GM15510 (cell line): ENCODE data around the gene RCE1.

ENCODE experiments used
- POLR2A ChIP-seq: IDR thresholded peaks from 3 replicates; pipeline ENCODE4 v1.6.1; 2011; ENCODE audit warnings: borderline replicate concordance; ENCODE audit not compliant: insufficient read length; ENCODE audit errors: extremely low read depth

Gene RCE1

DNA sequence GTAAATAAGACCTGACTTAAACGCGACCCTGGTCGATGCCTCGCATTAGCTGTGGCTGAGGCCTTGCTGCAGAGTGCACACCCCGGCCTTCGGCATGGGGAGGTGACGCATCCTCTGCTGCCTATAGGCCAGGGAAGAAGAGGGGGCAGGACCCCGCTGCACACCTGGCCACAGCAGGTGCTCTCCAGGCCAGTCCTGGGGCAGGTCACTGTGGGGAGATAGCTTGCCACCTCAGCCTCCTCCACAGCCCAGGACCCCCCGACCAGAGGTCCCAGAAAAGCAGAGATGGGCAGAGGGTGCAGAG is 26.3 kb downstream of the RCE1 start:
- no peak for TF ChIP-seq POLR2A

DNA sequence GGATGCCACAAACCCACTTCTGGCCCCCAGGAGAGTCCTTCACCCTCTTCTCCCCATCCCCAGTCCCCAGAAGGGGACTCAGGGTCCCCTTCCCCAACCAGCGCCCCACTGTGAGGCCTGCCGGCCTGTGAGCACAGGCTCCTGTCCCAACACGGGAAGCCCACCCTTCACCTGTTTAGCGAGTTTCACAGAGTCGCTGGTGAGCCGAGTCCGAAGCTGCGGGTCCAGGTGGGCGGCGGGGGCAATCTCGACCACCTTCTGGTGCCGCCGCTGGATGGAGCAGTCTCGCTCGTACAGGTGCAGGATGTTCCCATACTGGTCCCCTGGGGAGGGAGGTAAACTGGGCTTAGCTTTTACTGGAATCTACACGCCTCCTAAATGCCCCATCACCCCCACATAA is 26.9 kb downstream of the RCE1 start:
- TF ChIP-seq POLR2A: no peak

DNA sequence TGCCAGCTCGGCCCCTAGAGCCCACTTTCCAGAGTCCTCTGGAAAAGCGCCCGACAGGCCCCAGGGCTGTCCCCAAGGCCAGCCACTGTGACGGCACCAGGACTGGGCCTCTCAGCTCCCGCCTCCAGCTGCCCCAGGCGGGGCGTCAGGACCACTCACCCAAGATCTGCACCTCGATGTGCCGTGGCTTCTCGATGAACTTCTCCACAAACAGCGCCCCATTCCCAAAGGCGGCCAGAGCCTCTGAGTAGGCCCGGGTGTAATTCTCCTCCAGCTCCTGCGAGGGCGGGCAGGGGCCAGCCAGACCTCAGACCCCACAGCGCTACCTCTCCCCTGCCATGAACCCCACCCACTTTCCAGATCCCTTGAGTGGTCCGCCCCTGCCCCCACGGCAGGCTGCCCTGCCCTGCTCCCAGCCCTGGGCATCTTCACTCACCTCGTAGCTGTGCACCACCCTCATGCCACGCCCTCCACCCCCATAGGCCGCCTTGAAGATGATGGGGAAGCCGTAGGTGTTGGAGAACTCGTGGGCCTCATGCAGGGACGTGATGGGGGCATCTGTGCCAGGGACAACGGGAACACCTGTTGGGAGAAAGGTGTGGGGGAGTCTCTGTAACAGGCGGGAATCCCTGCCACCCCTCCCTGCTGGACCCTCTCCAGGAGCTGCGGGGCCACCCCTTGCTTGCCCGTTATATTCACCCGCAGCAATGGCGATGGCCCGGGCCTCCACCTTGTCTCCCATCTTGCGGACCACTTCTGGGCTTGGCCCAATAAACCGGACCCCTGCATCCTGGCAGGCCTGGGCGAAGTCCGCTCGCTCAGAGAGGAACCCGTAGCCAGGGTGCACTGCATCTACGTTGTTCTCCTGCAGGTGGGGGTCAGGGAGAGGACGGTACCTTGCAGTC is 27.6 kb downstream of the RCE1 start:
- TF ChIP-seq POLR2A: no peak

DNA sequence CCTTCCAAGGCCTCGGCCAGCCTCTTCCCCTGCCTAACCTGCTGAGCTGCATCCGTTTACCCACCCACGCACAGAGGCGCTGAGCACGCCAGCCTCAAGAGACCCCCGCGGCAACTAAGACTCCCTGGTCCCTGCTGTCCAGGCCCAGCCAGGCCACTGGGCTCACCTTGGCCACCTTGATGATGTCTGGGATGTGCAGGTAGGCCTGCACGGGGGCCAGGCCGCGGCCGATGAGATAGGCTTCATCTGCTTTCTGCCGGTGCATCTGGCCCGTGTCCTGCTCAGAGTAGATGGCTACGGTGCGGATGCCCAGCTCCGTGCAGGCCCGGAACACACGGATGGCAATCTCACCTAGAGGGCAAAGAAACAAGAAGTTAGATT is 28.3 kb downstream of the RCE1 start:
- no peak for TF ChIP-seq POLR2A

DNA sequence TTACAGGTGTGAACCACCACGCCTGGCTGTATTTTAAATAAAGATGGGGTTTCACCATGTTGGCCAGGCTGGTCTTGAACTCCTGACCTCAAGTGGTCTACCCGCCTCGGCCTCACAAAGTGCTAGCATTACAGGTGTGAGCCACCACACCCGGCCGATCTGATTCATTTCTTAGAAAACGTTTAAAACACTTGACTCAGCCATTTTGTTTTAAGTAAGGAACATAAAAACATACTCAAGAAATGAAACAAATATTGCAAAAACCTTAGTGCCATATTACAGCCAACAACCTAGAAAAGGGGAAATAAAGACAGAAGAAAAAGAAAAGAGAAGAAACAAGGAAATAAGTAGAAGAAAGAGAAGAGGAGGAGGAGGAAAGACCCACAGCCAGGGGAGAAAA is 31.0 kb downstream of the RCE1 start:
- TF ChIP-seq POLR2A: no peak

DNA sequence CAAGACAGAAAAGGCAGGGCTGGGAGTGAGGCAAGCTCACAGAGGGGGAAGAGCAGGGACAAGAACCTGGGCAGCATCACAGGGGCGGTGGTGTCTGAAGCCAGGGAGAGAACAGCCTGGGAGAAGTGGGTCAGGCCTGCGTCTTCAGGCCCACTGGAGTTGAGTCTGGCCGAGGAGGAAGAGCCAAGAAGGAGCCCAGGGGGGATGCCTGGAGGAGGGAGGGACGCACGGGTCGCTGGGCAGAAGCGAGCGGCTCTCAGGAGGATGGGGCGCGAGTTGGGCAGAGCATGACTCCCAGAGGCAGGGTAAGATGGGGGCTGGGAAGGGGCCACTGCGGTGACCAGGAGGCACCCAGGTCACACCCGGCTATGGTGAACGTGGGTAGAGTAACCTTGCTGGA is 32.1 kb downstream of the RCE1 start:
- no peak for TF ChIP-seq POLR2A

DNA sequence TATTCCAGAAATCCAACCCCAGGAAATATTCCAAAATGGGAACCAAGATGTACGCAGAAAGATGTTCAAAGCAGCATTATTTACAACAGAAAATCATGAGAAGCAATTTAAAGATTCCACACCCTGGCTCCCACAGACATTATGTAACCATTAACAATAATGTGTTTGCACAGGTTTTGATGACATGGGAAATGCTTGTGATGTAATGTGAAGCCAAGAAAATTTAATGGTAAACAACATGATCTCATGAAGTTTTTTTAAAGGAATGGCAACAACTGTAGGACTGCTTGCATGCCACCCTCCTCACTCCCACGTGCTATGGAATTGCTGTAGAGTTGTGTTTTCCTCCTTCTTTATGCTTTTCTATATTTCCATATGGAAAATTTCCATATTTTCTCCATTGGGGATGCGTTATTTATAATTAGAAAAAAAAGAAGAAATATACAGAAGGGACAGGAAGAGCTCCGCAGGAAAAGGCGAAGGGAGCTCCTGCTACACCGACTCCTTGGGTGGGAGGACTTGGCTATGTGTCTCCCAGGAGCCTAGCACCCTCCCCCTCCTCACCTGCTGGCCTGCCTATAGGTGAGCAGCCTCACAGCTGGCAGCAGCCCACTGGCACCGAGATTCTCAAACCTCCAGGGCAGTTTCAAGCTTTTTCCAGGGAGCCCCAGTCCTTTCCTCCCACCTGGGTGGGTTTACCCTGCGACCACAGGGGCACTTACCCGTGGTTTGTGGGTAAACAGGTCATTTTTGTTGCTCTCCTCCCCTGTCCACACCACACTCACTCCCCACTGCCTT is 34.5 kb downstream of the RCE1 start:
- no peak for TF ChIP-seq POLR2A

DNA sequence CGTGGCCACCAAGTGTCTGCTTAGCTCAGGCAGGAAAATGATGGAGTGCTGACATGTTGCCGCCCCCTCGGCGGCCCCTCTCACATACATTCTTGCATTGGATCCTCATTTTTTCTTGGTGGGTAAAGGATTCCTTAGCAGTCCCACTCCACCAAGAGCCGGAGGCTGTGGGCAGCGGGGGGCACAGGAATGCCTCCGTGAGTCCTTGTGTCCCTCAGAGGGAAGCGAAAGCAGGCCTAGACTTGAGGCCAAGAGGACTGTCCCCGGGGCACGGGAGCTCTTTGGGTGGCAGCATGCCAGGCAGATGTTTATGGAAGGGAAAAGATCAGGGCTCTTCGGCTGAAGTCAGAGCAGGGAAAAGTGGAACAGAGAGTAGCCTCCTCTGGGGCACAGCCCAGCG is 35.2 kb downstream of the RCE1 start:
- TF ChIP-seq POLR2A: no peak

DNA sequence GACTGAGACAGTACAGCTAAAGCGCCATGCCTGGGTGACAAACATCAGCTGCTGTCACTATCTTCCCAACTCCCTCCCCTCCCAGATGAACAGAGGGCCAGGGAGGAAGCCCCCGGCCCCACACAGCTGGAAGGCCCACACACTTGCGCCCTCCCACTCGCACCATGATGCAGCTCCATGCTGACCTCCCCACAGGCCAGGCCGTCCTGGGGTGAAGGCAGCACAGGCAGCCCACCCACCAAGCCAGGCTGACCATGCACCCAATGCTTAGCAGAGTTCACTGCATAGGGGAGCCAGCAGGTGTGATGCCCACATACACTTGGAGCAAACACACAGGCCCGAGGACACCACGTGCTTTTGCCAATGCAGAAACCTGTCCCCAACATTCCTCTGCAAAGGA is 35.8 kb downstream of the RCE1 start:
- TF ChIP-seq POLR2A: no peak

DNA sequence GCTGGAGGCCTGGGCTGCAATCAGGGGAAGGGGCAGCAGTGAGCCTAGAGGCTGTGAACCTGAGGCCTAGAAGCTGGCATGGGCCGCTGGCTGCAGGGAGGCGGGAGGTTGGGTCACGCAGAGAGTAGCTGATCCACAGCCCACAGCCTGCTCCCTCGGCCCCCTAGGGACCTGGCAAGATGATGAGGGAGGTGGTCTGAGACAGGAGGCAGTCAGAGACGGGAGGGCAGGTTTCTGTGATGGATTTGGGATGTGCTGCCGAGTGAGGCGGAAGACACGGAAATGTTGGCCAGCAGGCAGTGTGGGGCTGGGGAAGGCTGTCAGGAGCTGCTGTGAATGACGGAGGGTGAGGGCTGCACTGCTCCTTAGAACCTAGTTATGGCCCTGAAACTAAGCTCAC is 36.3 kb downstream of the RCE1 start:
- TF ChIP-seq POLR2A: no peak

DNA sequence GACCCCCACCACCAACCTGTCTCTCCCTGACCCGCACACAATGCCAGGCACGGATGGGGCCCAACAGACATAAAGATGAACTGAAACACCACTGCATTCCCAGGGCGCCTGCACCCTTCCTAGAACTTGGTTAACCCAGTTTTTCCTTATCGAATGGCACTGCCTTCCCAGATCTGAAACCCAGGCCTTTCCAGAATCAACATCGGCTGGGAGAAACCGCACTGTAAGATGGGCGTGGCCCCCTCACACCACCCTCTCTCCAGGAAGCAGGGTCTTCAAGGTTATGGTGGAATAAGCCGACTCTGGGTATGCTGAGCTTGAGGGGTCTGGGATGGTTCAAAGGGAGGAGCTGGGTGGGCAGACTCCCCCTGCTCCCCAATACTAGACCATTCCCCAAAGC is 36.8 kb downstream of the RCE1 start:
- TF ChIP-seq POLR2A: no peak

DNA sequence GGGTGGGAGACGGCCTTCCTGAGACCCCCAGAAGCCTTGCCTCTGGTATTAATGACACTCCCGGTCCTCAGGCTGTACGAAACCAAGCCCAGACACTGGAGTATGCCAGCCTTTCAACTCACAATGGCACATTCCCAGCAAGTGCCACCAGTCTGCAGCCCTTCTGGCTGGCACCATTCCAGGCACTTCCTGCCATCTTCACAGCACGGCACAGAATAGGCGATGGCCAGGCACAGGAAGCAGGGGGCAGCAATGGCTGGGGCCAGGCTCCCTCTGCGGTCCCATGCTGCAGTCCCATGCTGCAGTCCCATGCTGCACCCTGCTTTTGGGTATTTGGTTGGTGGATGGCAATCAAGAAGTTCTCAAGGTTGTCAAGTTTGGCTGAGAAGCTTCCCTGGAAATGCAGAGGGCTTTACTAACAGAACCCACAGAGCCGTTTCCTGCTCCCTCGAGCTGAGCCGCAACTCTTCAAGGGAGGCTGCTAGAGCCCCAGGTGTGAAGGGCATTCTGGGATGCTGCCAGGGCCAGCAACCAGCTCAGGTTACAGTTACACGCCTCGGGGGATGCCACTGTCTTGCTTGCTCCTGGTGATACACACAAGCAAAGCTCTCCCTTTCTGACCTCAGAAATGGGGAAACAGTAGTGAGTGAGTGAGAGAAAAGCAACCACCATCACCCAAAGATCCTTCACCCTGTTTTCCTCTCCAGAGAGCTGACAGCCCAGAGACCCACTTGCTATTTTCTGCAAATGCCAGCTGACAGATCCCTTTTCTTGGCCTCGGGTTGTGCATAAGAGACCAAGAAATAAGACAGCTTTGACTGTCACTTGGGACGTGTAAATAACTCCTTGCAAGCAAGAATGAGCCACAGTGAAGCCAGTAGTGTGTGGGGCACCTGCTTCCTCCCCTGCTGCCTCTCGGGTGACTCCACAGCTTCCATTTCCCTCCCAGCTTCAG is 37.5 kb downstream of the RCE1 start:
- TF ChIP-seq POLR2A: no peak

DNA sequence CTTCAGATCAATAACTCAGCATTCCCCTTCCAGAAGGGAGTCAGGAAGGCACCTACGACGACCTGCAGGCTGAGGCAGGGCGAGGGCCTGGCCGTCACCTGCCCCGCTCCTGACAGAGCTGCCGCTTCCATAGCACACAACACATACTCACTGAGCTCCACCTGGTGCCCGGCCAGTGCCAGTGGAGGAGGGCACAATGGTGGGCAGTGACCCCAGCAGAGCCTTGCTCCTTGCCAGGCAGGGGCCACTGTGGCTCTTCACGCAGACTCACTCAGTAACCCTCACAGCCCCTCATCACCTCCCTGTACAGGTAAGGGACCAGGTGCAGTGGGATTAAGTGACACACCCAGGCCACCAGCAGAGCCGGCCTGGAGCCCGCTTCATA is 38.2 kb downstream of the RCE1 start:
- no peak for TF ChIP-seq POLR2A

DNA sequence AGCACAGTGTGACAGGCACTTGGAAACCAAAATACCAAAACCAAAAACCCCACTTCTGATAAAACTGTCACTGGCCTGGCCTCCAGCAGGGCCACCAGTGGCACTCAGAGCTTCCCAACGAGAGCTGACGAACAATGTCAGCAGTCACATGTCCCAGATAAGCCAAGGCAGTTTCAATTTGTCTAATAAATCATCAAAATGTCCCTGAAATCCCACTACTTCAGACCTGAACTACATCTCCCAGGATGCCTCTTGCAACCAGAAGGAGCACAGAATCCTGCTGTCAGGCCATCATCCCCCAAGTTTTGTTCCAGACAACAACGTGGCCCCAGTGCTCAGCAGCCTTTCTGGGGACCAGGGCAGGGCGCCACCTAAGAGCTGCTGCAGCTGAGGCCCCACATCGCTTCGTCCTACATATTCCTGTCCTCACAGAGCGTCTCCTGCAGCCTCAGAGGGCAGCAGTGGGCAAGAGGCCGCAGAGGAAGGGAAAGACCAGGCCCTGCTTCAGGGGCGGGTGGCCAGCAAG is 38.7 kb downstream of the RCE1 start:
- TF ChIP-seq POLR2A: no peak

DNA sequence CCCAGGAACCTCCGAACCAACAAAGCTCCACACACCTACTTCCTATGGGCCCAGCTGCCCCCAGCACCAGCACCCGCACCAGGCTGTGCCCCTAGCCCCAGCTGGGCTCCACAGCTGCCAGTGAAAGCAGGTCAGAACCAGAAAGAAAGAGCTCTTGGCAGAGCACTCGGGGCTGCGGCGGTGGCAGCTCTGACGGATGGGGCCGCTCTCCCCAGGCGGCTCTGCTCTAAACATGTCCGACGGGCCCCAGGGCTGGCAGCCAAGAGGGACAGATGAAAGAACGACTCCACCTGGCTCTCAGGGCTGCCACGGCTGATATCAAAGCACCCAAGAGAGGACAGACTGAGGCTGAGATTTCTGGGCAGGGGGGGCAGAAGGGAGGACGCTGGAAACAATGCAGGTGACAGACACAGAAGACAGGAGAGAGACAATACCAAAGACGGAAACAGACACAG is 39.3 kb downstream of the RCE1 start:
- TF ChIP-seq POLR2A: no peak
